SH-SY5Y (cell line): Measurements from ENCODE around the gene PDZD2.

Experiments
- GATA2 ChIP-seq: IDR thresholded peaks from 2 replicates; pipeline ENCODE4 v1.6.1; 2011; ENCODE audit warnings: mild to moderate bottlenecking, low read depth, low read length
- GATA3 ChIP-seq: IDR thresholded peaks from 2 replicates; pipeline ENCODE4 v1.6.1; 2011; ENCODE audit warnings: low read depth, mild to moderate bottlenecking, low read length, moderate library complexity

DNA sequence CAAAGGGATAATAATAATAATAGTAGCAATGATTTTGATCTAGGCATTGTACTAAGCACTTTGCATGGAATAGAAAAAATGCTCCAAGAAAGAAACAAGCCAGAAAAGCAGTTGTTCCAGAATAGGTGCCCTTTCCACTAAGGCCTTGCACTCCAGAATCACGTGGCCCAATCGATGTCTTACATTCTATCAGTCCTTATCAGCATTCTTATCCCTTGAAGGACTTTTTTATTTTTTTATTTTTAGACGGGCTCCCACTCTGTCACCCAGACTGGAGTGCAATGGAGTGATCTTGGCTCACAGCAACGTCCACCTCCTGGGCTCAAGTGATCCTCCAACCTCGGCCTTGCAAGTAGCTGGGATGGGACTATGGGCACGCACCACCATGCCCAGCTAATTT, 36.5 kb downstream of the PDZD2 start:
- no peak for TF ChIP-seq GATA2
- no peak for TF ChIP-seq GATA3
